ENCODE measurements around the gene PRKG1. TPM values are rescaled to one million over a fixed set of nuclear protein-coding genes. Genes with fewer than 3 reads are reported as not detected.

The PRKG1 gene
- total RNA-seq, 1 donor from 2014 or later: 26.4 TPM

GRCh38 chr10:51301644-51302043 is 227.4 kb downstream of the PRKG1 start:
- H2AFZ ChIP-seq (replicated peaks): no peak overlapping the region
- no peak overlapping the region for H3K27ac ChIP-seq
- TF ChIP-seq EZH2 (IDR thresholded peaks at IDR 0.05) (no peak), EZH2phosphoT487 (IDR thresholded peaks at IDR 0.05) (no peak), CTCF (IDR thresholded peaks at IDR 0.05) (no peak)

GRCh38 chr10:51302316-51302715 is 228.0 kb downstream of the PRKG1 start:
- H3K4me1 Mint-ChIP-seq: peaks cover 29% of the 10 kb centered on the region
- H3K27ac Mint-ChIP-seq: no peak overlapping the region
- H3K36me3 ChIP-seq: no peaks in the 10 kb centered on the region
- peaks cover 20% of the 10 kb centered on the region for H3K4me1 ChIP-seq
- no peak for DNase-seq (ENCODE audit: low spot score)
- H3K27ac ChIP-seq: no peak overlapping the region
- no peak overlapping the region for H3K4me2 ChIP-seq
- H3K4me3 Mint-ChIP-seq: no peak overlapping the region
- no peaks in the 10 kb centered on the region for H3K9me3 ChIP-seq (ENCODE audit: low read depth)
- H3K9me3 Mint-ChIP-seq: no peaks in the 10 kb centered on the region
- peaks cover 6% of the 10 kb centered on the region for H3F3A ChIP-seq (ENCODE audit: low read depth)
- TF ChIP-seq CTCF (IDR thresholded peaks at IDR 0.05) (no peak), EZH2phosphoT487 (IDR thresholded peaks at IDR 0.05) (no peak), EZH2 (IDR thresholded peaks at IDR 0.05) (no peak)
- no peaks in the 10 kb centered on the region for H3K27me3 ChIP-seq
- H4K20me1 ChIP-seq (ENCODE audit: low read depth): no peaks in the 10 kb centered on the region
- H3K79me2 ChIP-seq (ENCODE audit: low read depth): no peaks in the 10 kb centered on the region
- no peaks in the 10 kb centered on the region for H3K27me3 Mint-ChIP-seq (ENCODE audit: insufficient read depth, low read depth)
- no peaks in the 10 kb centered on the region for H3K36me3 Mint-ChIP-seq
- H2AFZ ChIP-seq (replicated peaks): no peak overlapping the region
- H3K9ac ChIP-seq: no peak overlapping the region
- H3K4me3 ChIP-seq: no peak overlapping the region

More at GRCh38 chr10:51301644-51302043, 227.4 kb downstream of the PRKG1 start:
- Mint-ChIP-seq H3K36me3 (no peaks in the 10 kb centered on the region), H3K4me1 (peaks cover 29% of the 10 kb centered on the region), H3K27ac (peak overlapping the region; percentile 81), H3K27me3 (ENCODE audit: insufficient read depth, low read depth) (no peaks in the 10 kb centered on the region), H3K9me3 (no peaks in the 10 kb centered on the region), H3K4me3 (no peak overlapping the region)
- H3K9me3 ChIP-seq (ENCODE audit: low read depth): no peaks in the 10 kb centered on the region
- H4K20me1 ChIP-seq (ENCODE audit: low read depth): no peaks in the 10 kb centered on the region
- no peak for DNase-seq (ENCODE audit: low spot score)
- peaks cover 20% of the 10 kb centered on the region for H3K4me1 ChIP-seq
- no peak overlapping the region for H3K4me3 ChIP-seq
- no peak overlapping the region for H3K4me2 ChIP-seq
- no peaks in the 10 kb centered on the region for H3K27me3 ChIP-seq
- no peaks in the 10 kb centered on the region for H3K79me2 ChIP-seq (ENCODE audit: low read depth)
- H3K9ac ChIP-seq: no peak overlapping the region
- peaks cover 6% of the 10 kb centered on the region for H3F3A ChIP-seq (ENCODE audit: low read depth)
- H3K36me3 ChIP-seq: no peaks in the 10 kb centered on the region

- Histone ChIP-seq H3K4me2 (no peak overlapping the region), H2AFZ (replicated peaks) (no peak overlapping the region), H3K27me3 (no peaks in the 10 kb centered on the region), H3K4me1 (no peaks in the 10 kb centered on the region), H3K36me3 (no peaks in the 10 kb centered on the region), H3K9me3 (ENCODE audit: low read depth) (no peaks in the 10 kb centered on the region), H3K79me2 (ENCODE audit: low read depth) (no peaks in the 10 kb centered on the region), H3K27ac (no peak overlapping the region), H3F3A (ENCODE audit: low read depth) (no peaks in the 10 kb centered on the region), H3K9ac (no peak overlapping the region), H3K4me3 (no peak overlapping the region), H4K20me1 (ENCODE audit: low read depth) (no peaks in the 10 kb centered on the region)
- no peak overlapping the region for H3K4me3 Mint-ChIP-seq
- H3K27ac Mint-ChIP-seq: no peak overlapping the region
- no peaks in the 10 kb centered on the region for H3K36me3 Mint-ChIP-seq
- no peak for TF ChIP-seq EZH2phosphoT487 (IDR thresholded peaks at IDR 0.05)
- TF ChIP-seq CTCF (IDR thresholded peaks at IDR 0.05): no peak
- no peak for TF ChIP-seq EZH2 (IDR thresholded peaks at IDR 0.05)
- no peaks in the 10 kb centered on the region for H3K27me3 Mint-ChIP-seq (ENCODE audit: insufficient read depth, low read depth)
- DNase-seq (ENCODE audit: low spot score): no peak
- H3K4me1 Mint-ChIP-seq: no peaks in the 10 kb centered on the region
- no peaks in the 10 kb centered on the region for H3K9me3 Mint-ChIP-seq
Measured at GRCh38 chr10:51308116-51308515, 233.8 kb downstream of the PRKG1 start.
